HCT116 (cell line): Measurements from ENCODE around the gene TSPEAR. TPM values are rescaled to one million over a fixed set of nuclear protein-coding genes. Genes with fewer than 3 reads are reported as not detected.

Experiments
- ATAC-seq: fragments of 200-7000 bp; cut with Tn5 transposase; 2 replicates; pipeline ENCODE4 v1.9.1; 2020; ENCODE audit warnings: mild to moderate bottlenecking, moderate library complexity
- BruUV-seq: library from RNA; stranded (reverse); fragments of 400-500 nt; replicated peaks from 2 replicates; lab custom pipeline; 2021; lab: Mats Ljungman, UMichigan
- CTCF ChIA-PET: fragments of 300-600 bp; sonication (Branson Sonifier 250); formaldehyde crosslinking; loops from one replicate; lab custom pipeline; 2021; ENCODE audit warnings: antibody characterized with exemption; lab: Charles Lee
- POLR2A ChIA-PET: fragments of 300-600, 350-600 bp; sonication (Branson Sonifier 250); formaldehyde crosslinking; loops from one replicate; lab custom pipeline; 2021; ENCODE audit warnings: antibody characterized with exemption; lab: Charles Lee
- RAD21 ChIA-PET, 2 experiments: fragments of 300-600 bp; sonication (Branson Sonifier 250); formaldehyde crosslinking; loops; one replicate each; lab custom pipeline; 2023; ENCODE audit warnings: low total read pairs in 2 of 2; ENCODE audit not compliant: uncharacterized antibody in 2 of 2, unreplicated experiment in 2 of 2, low non-redundant PET in 1 of 2; lab: Charles Lee
- DNase-seq: peaks from one replicate; pipeline ENCODE4 v3.0.0-alpha.2; 2010; ENCODE audit warnings: low read depth, low spot score
- H2AFZ ChIP-seq: fragments of 200-600 bp; shearing (Covaris generic), sonication (generic); 2 replicates; pipeline ENCODE4 v1.6.1; 2017; ENCODE audit warnings: low read depth, mixed run types, mixed read lengths, antibody characterized with exemption, low read length; ENCODE audit not compliant: poor library complexity, severe bottlenecking
- H3K27ac ChIP-seq: 2 replicates; pipeline ENCODE4 v1.5.1; 2012; ENCODE audit warnings: low read depth, low read length
- H3K27me3 ChIP-seq: fragments of 200-600 bp; sonication (generic); 2 replicates; pipeline ENCODE4 v1.6.1; 2016; ENCODE audit warnings: mixed run types, low read length, mixed read lengths; ENCODE audit not compliant: insufficient read depth
- H3K36me3 ChIP-seq, 2 experiments: fragments of 200-500 bp in 1 of 2; fragments of 200-600 bp in 1 of 2; sonication (Bioruptor generic) in 1 of 2; sonication (generic) in 1 of 2; 2 replicates each; pipeline versions ENCODE4 v1.5.1 to v1.6.1; 2014 to 2016; ENCODE audit warnings: low read length in 2 of 2, inconsistent platforms in 1 of 2, mixed read lengths in 1 of 2, mixed run types in 1 of 2; ENCODE audit not compliant: insufficient read depth in 2 of 2, control insufficient read depth in 1 of 2
- H3K4me1 ChIP-seq, 2 experiments: fragments of 200-600 bp in 1 of 2; sonication (generic) in 1 of 2; 2 replicates each; pipeline versions ENCODE4 v1.5.1 to v1.6.1; 2012 to 2017; ENCODE audit warnings: low read length in 2 of 2, inconsistent platforms in 1 of 2, mild to moderate bottlenecking in 1 of 2, mixed read lengths in 1 of 2, mixed run types in 1 of 2, moderate library complexity in 1 of 2; ENCODE audit not compliant: insufficient read depth in 2 of 2, control insufficient read depth in 1 of 2
- H3K4me2 ChIP-seq: fragments of 200-600 bp; sonication (generic); 2 replicates; pipeline ENCODE4 v1.6.1; 2017; ENCODE audit warnings: mixed run types, low read length, mixed read lengths
- H3K4me3 ChIP-seq, 2 experiments: fragments of 200-600 bp in 1 of 2; sonication (generic) in 1 of 2; replicated peaks in 1 of 2; 2 replicates each; pipeline ENCODE4 v1.5.1; 2011 to 2016; ENCODE audit warnings: low read length in 2 of 2, control low read depth in 1 of 2, low read depth in 1 of 2, mild to moderate bottlenecking in 1 of 2, mixed read lengths in 1 of 2, mixed run types in 1 of 2
- H3K79me2 ChIP-seq: fragments of 200-600 bp; sonication (generic); 2 replicates; pipeline ENCODE4 v1.6.1; 2017; ENCODE audit warnings: mild to moderate bottlenecking, mixed run types, low read length, moderate library complexity, mixed read lengths; ENCODE audit not compliant: insufficient read depth
- H3K9ac ChIP-seq: fragments of 200-600 bp; sonication (generic); 2 replicates; pipeline ENCODE4 v1.6.1; 2016; ENCODE audit warnings: low read length, mixed read lengths
- H3K9me2 ChIP-seq: fragments of 200-600 bp; sonication (generic), shearing (Covaris generic); 2 replicates; pipeline ENCODE4 v1.6.1; 2017; ENCODE audit warnings: mixed run types, mild to moderate bottlenecking, moderate library complexity; ENCODE audit not compliant: insufficient read depth
- H3K9me3 ChIP-seq, 2 experiments: fragments of 200-500 bp in 1 of 2; fragments of 200-600 bp in 1 of 2; sonication (Bioruptor generic) in 1 of 2; sonication (generic) in 1 of 2; 2 replicates each; pipeline ENCODE4 v1.6.1; 2014 to 2017; ENCODE audit warnings: low read length in 2 of 2, mixed read lengths in 2 of 2, inconsistent platforms in 1 of 2, low read depth in 1 of 2, mild to moderate bottlenecking in 1 of 2, mixed run types in 1 of 2, moderate library complexity in 1 of 2; ENCODE audit not compliant: control insufficient read depth in 1 of 2, insufficient read depth in 1 of 2
- H4K20me1 ChIP-seq: fragments of 200-600 bp; sonication (generic), shearing (Covaris generic); 2 replicates; pipeline ENCODE4 v1.6.1; 2017; ENCODE audit warnings: mixed run types, mild to moderate bottlenecking, moderate library complexity; ENCODE audit not compliant: insufficient read depth
- CBX3 ChIP-seq: IDR thresholded peaks from 2 replicates; pipeline ENCODE4 v1.6.1; 2012; ENCODE audit warnings: low read depth
- EGR1 ChIP-seq: IDR thresholded peaks from 2 replicates; pipeline ENCODE4 v1.6.1; 2012; ENCODE audit warnings: low read depth
- ELF1 ChIP-seq: IDR thresholded peaks from 2 replicates; pipeline ENCODE4 v1.6.1; 2012; ENCODE audit warnings: low read depth, borderline replicate concordance
- EZH2 ChIP-seq: fragments of 200-600 bp; sonication (generic); IDR thresholded peaks from 2 replicates; pipeline ENCODE4 v1.6.1; 2017; ENCODE audit warnings: antibody characterized with exemption, mixed run types
- FOSL1 ChIP-seq: IDR thresholded peaks from 2 replicates; pipeline ENCODE4 v1.6.1; 2012; ENCODE audit warnings: low read depth
- POLR2AphosphoS5 ChIP-seq: IDR thresholded peaks from 2 replicates; pipeline ENCODE4 v1.6.1; 2011; ENCODE audit warnings: mild to moderate bottlenecking, low read depth, low read length, moderate library complexity
- RAD21 ChIP-seq: IDR thresholded peaks from 2 replicates; pipeline ENCODE4 v1.6.1; 2012; ENCODE audit warnings: low read depth, mild to moderate bottlenecking
- REST ChIP-seq: IDR thresholded peaks from 2 replicates; pipeline ENCODE4 v1.6.1; 2012; ENCODE audit warnings: low read depth
- SIN3A ChIP-seq: IDR thresholded peaks from 2 replicates; pipeline ENCODE4 v1.6.1; 2012; ENCODE audit warnings: low read depth
- SRF ChIP-seq: IDR thresholded peaks from 2 replicates; pipeline ENCODE4 v1.6.1; 2012; ENCODE audit warnings: low read depth
- TCF7L2 ChIP-seq: IDR thresholded peaks from 2 replicates; pipeline ENCODE4 v1.7.0; 2011; ENCODE audit warnings: borderline replicate concordance, inconsistent platforms; ENCODE audit not compliant: insufficient read depth, insufficient read length; ENCODE audit errors: extremely low read depth
- ZNF274 ChIP-seq: fragments of 200-500 bp; sonication (Bioruptor generic); IDR thresholded peaks from 2 replicates; pipeline ENCODE4 v1.6.1; 2014; ENCODE audit warnings: mild to moderate bottlenecking, low read depth, low read length, inconsistent platforms
- intact Hi-C: fragments of 100-400 bp; cut with micrococcal nuclease; formaldehyde crosslinking; loops from 2 replicates; pipeline ENCODE4 v1.10.0; 2022
- total RNA-seq: library from RNA; stranded (reverse); gene quantifications from one replicate; pipeline ENCODE4 v1.2.1, GENCODE V29; 2021; ENCODE audit not compliant: unreplicated experiment

Gene TSPEAR
- total RNA-seq, 1 experiment from 2014 or later: not detected

- H4K20me1 ChIP-seq: no peaks in the 10 kb centered on the region
- H3K27me3 ChIP-seq: no peaks in the 10 kb centered on the region
- ChIA-PET RAD21 (no interaction called here), POLR2A (no interaction called here), CTCF (no interaction called here)
- no peak overlapping the region for H3K4me2 ChIP-seq
- no peaks in the 10 kb centered on the region for H3K9me2 ChIP-seq
- no TSS peak for BruUV-seq
- no peaks in the 10 kb centered on the region for H3K79me2 ChIP-seq
- H3K4me1 ChIP-seq: peaks cover 12 to 17% of the 10 kb centered on the region in 2 experiments
- H3K4me3 ChIP-seq: no peak overlapping the region
- intact Hi-C loops: no loop called here
- H3K27ac ChIP-seq: no peak overlapping the region
- ATAC-seq (no peak), DNase-seq (no peak)
- H3K36me3 ChIP-seq: no peaks in the 10 kb centered on the region
- no peaks in the 10 kb centered on the region for H3K9me3 ChIP-seq
- no peak overlapping the region for H3K9ac ChIP-seq
- H2AFZ ChIP-seq: no peak overlapping the region
- no peak for TF ChIP-seq RAD21
- no peak for TF ChIP-seq ZNF274
- no peak for TF ChIP-seq POLR2AphosphoS5
- no peak for TF ChIP-seq EGR1
- no peak for TF ChIP-seq EZH2
- TF ChIP-seq CBX3: no peak
- no peak for TF ChIP-seq SRF
- TF ChIP-seq REST: no peak
- TF ChIP-seq ELF1: no peak
- TF ChIP-seq FOSL1: no peak
- no peak for TF ChIP-seq SIN3A
- TF ChIP-seq TCF7L2: no peak
Observed at GRCh38 chr21:44750675-44751025, 39.3 kb upstream of the TSPEAR start.
